Measurements from ENCODE around the gene B3GAT1.
A peak's percentile ranks its signal among the peaks of the same experiment; 100 is the strongest.

The B3GAT1 gene

GRCh38 chr11:134360050-134360835 lies 51.8 kb downstream of the B3GAT1 start:
- in situ Hi-C loops (cut with MboI; ENCODE audit: low sequenced_read_pairs): no loop called here
- DNase-seq (ENCODE audit: low spot score in 2 of 2): peak; percentile 75 to 93
- H3K27me3 ChIP-seq (ENCODE audit: low read depth): no peaks in the 10 kb centered on the region
- H3K4me3 ChIP-seq: no peak overlapping the region
- H3K9me3 ChIP-seq: no peaks in the 10 kb centered on the region
- H3K4me1 ChIP-seq: no peaks in the 10 kb centered on the region; the same call in 1 of the 2 replicates
- no peaks in the 10 kb centered on the region; the same call in 1 of the 2 replicates for H3K36me3 ChIP-seq (replicated peaks)

DNA sequence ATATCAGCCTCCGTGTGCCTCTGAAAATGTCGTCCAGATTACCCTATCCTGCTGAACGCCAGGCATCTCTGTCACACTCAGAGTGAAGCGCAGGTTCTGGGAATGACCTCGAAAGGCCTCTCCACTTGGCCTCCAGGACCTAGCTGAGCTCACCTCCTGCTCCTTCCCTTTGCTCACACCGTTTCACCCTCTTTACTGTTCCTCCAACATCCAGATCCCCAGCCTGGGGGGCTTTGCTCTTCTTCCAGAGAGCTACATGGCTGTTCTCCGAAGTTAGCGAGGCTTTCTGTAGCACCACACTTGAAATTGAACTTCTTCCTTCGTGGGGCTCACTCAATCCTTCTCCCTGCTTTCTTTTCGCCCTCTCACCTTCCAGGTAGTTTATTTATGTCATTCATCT lies 52.4 kb downstream of the B3GAT1 start:
- Histone ChIP-seq H3K36me3 (replicated peaks) (no peaks in the 10 kb centered on the region; the same call in 1 of the 2 replicates), H3K27me3 (ENCODE audit: low read depth) (no peaks in the 10 kb centered on the region), H3K4me1 (no peaks in the 10 kb centered on the region; the same call in 1 of the 2 replicates), H3K9me3 (no peaks in the 10 kb centered on the region), H3K4me3 (no peak overlapping the region)
- in situ Hi-C loops (cut with MboI; ENCODE audit: low sequenced_read_pairs): no loop called here
- DNase-seq (ENCODE audit: low spot score in 2 of 2): no peak

DNA sequence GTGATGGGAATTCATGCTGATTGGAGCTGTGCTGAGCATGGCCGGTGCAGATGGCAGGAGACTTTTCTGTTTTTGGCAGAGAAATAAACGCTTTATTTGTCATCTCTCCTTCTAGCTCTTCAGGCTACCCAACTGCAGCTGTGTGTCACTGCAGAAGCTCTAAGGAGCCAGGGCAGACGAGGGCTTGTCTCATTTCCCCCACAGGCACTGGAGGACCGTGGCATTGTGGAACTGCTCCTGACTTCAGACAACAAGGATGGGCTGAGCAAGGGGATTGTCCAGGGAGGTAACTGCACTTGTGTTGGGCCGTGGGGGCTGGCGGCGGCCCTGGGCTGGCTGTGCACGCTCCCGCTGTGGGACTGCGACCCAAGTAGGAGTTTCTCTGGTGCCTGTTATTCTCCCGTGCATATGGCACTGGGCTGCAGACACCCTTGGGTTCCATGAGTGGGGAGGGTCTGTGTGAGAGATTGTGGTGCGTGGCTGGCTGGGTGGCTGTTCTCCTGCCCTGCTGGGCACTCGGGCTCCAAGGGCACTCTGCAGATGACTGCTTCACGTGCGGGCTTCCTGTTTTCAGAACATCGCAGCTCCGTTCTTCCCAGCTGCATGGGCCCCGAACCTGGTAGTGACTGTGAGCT lies 53.1 kb downstream of the B3GAT1 start:
- no peak for DNase-seq (ENCODE audit: low spot score in 2 of 2)
- H3K36me3 ChIP-seq (replicated peaks): no peaks in the 10 kb centered on the region; the same call in 1 of the 2 replicates
- no peak overlapping the region for H3K4me3 ChIP-seq
- no peaks in the 10 kb centered on the region for H3K9me3 ChIP-seq
- no peaks in the 10 kb centered on the region; the same call in 1 of the 2 replicates for H3K4me1 ChIP-seq
- H3K27me3 ChIP-seq (ENCODE audit: low read depth): no peaks in the 10 kb centered on the region
- in situ Hi-C loops (cut with MboI; ENCODE audit: low sequenced_read_pairs): no loop called here

GRCh38 chr11:134358165-134358855 lies 53.7 kb downstream of the B3GAT1 start:
- H3K9me3 ChIP-seq: no peaks in the 10 kb centered on the region
- H3K4me3 ChIP-seq: no peak overlapping the region
- H3K4me1 ChIP-seq: no peaks in the 10 kb centered on the region; the same call in 1 of the 2 replicates
- H3K27me3 ChIP-seq (ENCODE audit: low read depth): no peaks in the 10 kb centered on the region
- DNase-seq (ENCODE audit: low spot score in 2 of 2): no peak
- in situ Hi-C loops (cut with MboI; ENCODE audit: low sequenced_read_pairs): no loop called here
- no peaks in the 10 kb centered on the region; the same call in 1 of the 2 replicates for H3K36me3 ChIP-seq (replicated peaks)

DNA sequence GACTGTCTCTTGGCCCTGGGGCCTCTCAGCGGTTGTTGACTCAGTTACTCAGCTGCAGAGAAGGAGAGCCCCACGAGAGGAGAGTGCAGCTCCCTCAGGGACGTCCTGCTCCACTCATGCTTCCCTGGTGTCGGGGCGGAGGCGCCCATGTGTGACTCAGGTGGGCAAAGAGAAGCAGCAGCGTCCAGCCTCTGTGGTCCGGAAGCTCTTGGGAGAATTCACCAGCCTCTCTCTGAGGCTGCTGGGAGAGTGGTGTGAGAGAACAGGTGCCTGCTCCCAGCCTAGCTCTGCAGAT lies 54.5 kb downstream of the B3GAT1 start:
- H3K36me3 ChIP-seq (replicated peaks): no peaks in the 10 kb centered on the region; the same call in 1 of the 2 replicates
- no peak for DNase-seq (ENCODE audit: low spot score in 2 of 2)
- H3K9me3 ChIP-seq: no peaks in the 10 kb centered on the region
- in situ Hi-C loops (cut with MboI; ENCODE audit: low sequenced_read_pairs): no loop called here
- no peaks in the 10 kb centered on the region for H3K27me3 ChIP-seq (ENCODE audit: low read depth)
- no peaks in the 10 kb centered on the region; the same call in 1 of the 2 replicates for H3K4me1 ChIP-seq
- no peak overlapping the region for H3K4me3 ChIP-seq

DNA sequence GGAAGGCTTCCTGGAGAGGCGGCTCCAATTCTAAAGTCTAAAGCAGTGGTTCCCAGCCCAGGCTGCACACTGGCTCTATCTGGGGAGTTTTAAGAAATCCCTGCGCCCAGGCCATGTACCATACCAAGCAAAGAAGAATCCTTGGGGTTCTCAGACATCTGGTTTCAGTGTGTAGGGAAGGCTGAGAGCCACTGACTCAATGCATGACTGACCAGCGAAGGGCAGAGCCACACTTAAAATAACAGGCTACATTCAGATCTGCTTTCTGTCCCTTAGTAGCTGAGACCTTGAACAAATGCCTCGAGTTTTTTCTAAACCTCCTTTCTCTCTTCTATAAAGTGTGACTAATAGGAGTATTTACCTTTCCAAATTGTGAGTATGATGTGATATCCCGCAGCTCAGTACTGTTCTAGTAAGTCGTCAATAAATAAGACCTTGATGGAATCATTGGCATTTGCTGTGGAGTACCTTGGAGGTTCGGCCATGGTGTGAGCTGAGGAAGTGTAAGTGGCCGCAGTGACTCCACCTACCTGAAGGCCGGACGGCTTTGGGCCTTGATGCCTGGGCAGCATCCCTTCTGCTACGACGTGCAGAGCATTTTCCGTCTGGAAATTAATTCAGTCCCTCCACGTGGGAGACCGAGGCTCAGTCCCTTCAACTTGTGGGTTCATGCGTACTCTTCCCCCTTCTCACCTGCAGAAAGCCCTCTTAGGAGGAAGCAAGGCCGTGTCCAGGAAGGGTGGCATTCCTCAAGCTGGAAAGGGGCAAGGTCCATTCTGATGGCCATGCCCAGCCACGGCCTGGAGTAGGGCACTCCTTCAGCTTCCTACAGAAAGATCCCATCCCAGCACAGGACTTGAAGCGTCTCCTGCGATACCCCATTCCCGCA lies 55.1 kb downstream of the B3GAT1 start:
- DNase-seq (ENCODE audit: low spot score in 2 of 2): no peak
- in situ Hi-C loops (cut with MboI; ENCODE audit: low sequenced_read_pairs): no loop called here
- H3K4me1 ChIP-seq: no peaks in the 10 kb centered on the region; the same call in 1 of the 2 replicates
- H3K4me3 ChIP-seq: no peak overlapping the region
- no peaks in the 10 kb centered on the region for H3K27me3 ChIP-seq (ENCODE audit: low read depth)
- H3K9me3 ChIP-seq: no peaks in the 10 kb centered on the region
- H3K36me3 ChIP-seq (replicated peaks): no peaks in the 10 kb centered on the region; the same call in 1 of the 2 replicates

DNA sequence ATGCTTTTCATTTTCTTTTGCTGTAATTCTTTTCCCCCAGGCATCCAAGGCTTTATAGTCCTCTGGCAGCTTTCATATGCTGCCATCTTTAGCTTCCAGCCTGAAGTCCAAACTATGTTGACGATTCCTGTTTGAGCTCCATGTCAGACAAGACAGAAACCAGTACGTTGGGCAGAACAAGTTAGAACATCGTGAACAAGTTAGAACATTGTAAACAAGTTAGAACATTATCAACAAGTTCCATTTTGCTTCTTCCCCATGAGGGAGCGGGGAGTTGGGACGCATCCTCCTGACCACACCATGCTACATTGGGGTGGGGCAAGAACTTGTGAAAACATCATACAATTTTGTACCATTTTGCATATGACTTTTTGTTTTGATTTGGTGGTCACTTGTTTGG lies 56.4 kb downstream of the B3GAT1 start:
- in situ Hi-C loops (cut with MboI; ENCODE audit: low sequenced_read_pairs): no loop called here
- H3K36me3 ChIP-seq (replicated peaks): no peaks in the 10 kb centered on the region; the same call in 1 of the 2 replicates
- no peaks in the 10 kb centered on the region; the same call in 1 of the 2 replicates for H3K4me1 ChIP-seq
- H3K9me3 ChIP-seq: no peaks in the 10 kb centered on the region
- no peak for DNase-seq (ENCODE audit: low spot score in 2 of 2)
- no peak overlapping the region for H3K4me3 ChIP-seq
- no peaks in the 10 kb centered on the region for H3K27me3 ChIP-seq (ENCODE audit: low read depth)

DNA sequence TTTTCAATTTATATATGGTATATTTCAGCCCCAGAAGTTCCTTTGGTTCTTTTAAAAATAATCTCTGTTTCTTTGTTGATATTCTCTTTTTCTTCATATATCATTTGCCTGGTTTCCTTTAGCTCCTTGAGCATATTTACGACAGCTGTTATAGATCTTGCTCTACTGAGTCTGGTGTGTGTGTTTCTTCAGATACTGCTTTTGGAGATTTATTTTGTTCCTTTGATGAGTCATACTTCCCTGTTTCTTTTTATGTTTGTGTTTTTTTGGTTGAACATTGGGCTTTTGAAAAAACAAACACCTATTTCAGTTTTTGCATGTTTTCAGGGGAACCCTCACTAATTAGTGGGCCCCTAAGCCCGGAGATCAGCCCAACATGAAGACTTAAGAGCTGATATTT lies 56.9 kb downstream of the B3GAT1 start:
- no peaks in the 10 kb centered on the region; the same call in 1 of the 2 replicates for H3K36me3 ChIP-seq (replicated peaks)
- DNase-seq (ENCODE audit: low spot score in 2 of 2): no peak
- H3K27me3 ChIP-seq (ENCODE audit: low read depth): no peaks in the 10 kb centered on the region
- H3K9me3 ChIP-seq: no peaks in the 10 kb centered on the region
- H3K4me3 ChIP-seq: no peak overlapping the region
- in situ Hi-C loops (cut with MboI; ENCODE audit: low sequenced_read_pairs): no loop called here
- no peaks in the 10 kb centered on the region for H3K4me1 ChIP-seq

DNA sequence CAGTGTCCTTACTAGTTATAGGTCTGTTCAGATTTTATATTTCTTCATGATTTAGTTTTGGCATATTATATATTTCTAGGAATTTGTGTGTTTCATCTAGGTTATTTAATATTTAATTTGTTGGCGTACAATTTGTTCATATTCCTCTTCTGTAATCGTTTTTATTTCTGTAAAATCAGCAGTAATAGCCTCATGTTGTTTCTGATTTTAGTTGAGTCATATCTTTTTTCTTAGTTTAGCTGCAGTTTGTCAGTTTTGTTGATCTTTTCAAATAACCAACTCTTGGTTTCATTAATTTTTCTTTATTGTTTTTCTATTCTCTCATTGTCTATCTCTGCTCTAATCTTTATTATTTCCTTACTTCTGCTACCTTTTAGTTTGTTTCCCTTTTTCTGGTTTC lies 59.9 kb downstream of the B3GAT1 start:
- in situ Hi-C loops (cut with MboI; ENCODE audit: low sequenced_read_pairs): no loop called here

GRCh38 chr11:134350381-134350780 lies 61.7 kb downstream of the B3GAT1 start:
- no peaks in the 10 kb centered on the region for H3K4me1 ChIP-seq
- no peaks in the 10 kb centered on the region for H3K9me3 ChIP-seq
- no peaks in the 10 kb centered on the region for H3K27me3 ChIP-seq (ENCODE audit: low read depth)
- in situ Hi-C loops (cut with MboI; ENCODE audit: low sequenced_read_pairs): no loop called here
- no peak for DNase-seq (ENCODE audit: low spot score in 2 of 2)
- no peaks in the 10 kb centered on the region; the same call in 1 of the 2 replicates for H3K36me3 ChIP-seq (replicated peaks)
- no peak overlapping the region for H3K4me3 ChIP-seq

More for the DNA sequence above, 59.9 kb downstream of the B3GAT1 start:
- H3K36me3 ChIP-seq (replicated peaks): no peaks in the 10 kb centered on the region; the same call in 1 of the 2 replicates
- no peak overlapping the region for H3K4me3 ChIP-seq
- H3K27me3 ChIP-seq (ENCODE audit: low read depth): no peaks in the 10 kb centered on the region
- no peak for DNase-seq (ENCODE audit: low spot score in 2 of 2)
- H3K4me1 ChIP-seq: no peaks in the 10 kb centered on the region
- H3K9me3 ChIP-seq: no peaks in the 10 kb centered on the region

DNA sequence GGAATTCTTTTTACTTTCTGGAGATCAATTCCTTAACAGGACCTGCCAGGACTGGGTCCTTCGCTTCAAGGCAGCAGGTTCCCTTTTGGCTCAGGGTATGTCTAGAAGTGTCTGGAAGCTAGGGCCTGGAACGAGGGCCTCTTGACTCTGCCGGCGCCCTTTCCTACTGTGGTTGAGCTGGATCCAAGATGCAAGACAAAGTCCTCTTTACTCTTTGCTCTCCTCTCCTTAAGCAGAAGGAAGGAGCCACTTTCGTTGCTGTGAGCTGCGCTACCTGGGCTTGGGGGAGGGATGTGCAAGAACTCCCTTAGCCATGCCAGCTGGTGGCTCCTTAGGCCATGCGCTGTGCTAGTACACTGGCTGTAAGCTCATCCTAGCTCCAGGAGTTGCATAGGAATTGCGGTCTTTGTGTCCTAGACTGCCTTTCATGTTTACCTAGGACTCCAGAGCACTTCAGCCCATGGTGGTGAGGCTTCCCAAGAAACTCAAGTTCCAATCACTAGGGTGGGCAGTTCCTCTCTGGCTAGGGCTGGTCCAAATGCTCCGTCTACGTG lies 62.2 kb downstream of the B3GAT1 start:
- in situ Hi-C loops (cut with MboI; ENCODE audit: low sequenced_read_pairs): no loop called here
- no peaks in the 10 kb centered on the region for H3K4me1 ChIP-seq

DNA sequence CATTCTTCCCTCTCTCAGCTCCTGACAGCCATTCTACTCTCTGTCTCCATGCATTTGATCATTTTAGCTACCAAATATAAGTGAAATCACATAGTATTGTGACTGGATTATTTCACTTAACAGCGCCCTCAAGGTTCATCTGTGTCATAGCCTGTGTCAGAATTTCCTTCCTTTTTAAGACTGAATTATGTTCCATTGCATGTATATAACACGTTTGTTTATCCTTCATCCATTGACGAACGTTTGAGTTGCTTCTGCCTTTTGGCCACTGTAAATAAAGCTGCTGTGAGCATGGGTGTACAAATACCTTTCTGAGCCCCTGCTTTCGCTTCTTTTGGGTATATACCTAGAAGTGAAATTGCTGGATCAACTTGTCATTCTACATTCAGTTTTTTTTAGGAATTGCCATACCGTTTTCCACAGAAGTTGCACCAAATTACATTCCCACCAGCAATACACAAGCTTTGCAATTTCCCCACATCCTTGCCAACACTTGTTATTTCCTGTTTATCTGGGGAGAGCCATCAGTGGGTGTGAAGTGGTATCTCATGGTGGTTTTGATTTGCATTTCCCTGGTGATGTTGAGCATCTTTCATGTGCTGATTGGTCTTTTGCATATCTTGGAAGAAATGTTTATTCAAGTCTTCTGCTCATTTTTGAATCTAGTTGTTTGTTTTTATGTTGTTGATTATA lies 62.8 kb downstream of the B3GAT1 start:
- H3K9me3 ChIP-seq: no peaks in the 10 kb centered on the region
- H3K4me3 ChIP-seq: no peak overlapping the region
- H3K36me3 ChIP-seq (replicated peaks): no peaks in the 10 kb centered on the region; the same call in 1 of the 2 replicates
- DNase-seq (ENCODE audit: low spot score in 2 of 2): no peak
- H3K27me3 ChIP-seq (ENCODE audit: low read depth): no peaks in the 10 kb centered on the region
- in situ Hi-C loops (cut with MboI; ENCODE audit: low sequenced_read_pairs): no loop called here
- H3K4me1 ChIP-seq: no peaks in the 10 kb centered on the region

More for the DNA sequence above, 62.2 kb downstream of the B3GAT1 start:
- Histone ChIP-seq H3K9me3 (no peaks in the 10 kb centered on the region), H3K4me3 (no peak overlapping the region), H3K27me3 (ENCODE audit: low read depth) (no peaks in the 10 kb centered on the region), H3K36me3 (replicated peaks) (no peaks in the 10 kb centered on the region; the same call in 1 of the 2 replicates)
- DNase-seq (ENCODE audit: low spot score in 2 of 2): no peak

Measured in HAP-1 (cell line).